ENCODE data around the gene ACRBP.
A peak's percentile ranks its signal among the peaks of the same experiment; 100 is the strongest.

Gene ACRBP

GRCh38 chr12:6647083-6647604, at the start of gene ACRBP:
TSS of gene ACRBP (minus strand) at chr12:6647432. CDS start at chr12:6647366, 66 bp downstream.
- peak in 10 of 14 donors; percentile 40 to 83 (median 56) for DNase-seq

GRCh38 chr12:6695313-6696045, 48.2 kb upstream of the ACRBP start:
- no peak for DNase-seq

- no peak for DNase-seq
Measured at GRCh38 chr12:6694701-6695100, 47.5 kb upstream of the ACRBP start.

GRCh38 chr12:6693832-6694355, 46.7 kb upstream of the ACRBP start:
- DNase-seq = no peak

GRCh38 chr12:6692888-6693287, 45.7 kb upstream of the ACRBP start:
- DNase-seq = no peak

- no peak for DNase-seq
Measured at GRCh38 chr12:6691473-6691872, 44.2 kb upstream of the ACRBP start.

- DNase-seq = peak; percentile 81 to 100 (median 97)
Measured at GRCh38 chr12:6688999-6689882, 42.0 kb upstream of the ACRBP start, which contains the start of gene ZNF384. TSS of gene ZNF384 (minus strand) at chr12:6689375. CDS start at chr12:6679520, 9,855 bp downstream.

GRCh38 chr12:6688543-6688998, 41.3 kb upstream of the ACRBP start:
- DNase-seq = peak in 3 of 14 donors; percentile 21 to 73 (median 61)

GRCh38 chr12:6685814-6686213, 38.6 kb upstream of the ACRBP start:
- no peak for DNase-seq

GRCh38 chr12:6684609-6685008, 37.4 kb upstream of the ACRBP start:
- peak in 1 of 14 donors; percentile 17 for DNase-seq

- no peak for DNase-seq
Measured at GRCh38 chr12:6676962-6677361, 29.7 kb upstream of the ACRBP start.

- DNase-seq = no peak
Measured at GRCh38 chr12:6672143-6672542, 24.9 kb upstream of the ACRBP start.

- no peak for DNase-seq
Measured at GRCh38 chr12:6667559-6668210, 20.5 kb upstream of the ACRBP start.

GRCh38 chr12:6666211-6666610, 19.0 kb upstream of the ACRBP start:
- no peak for DNase-seq

- DNase-seq = no peak
Measured at GRCh38 chr12:6664902-6665301, 17.7 kb upstream of the ACRBP start.

- DNase-seq = peak; percentile 49 to 99 (median 90)
Measured at GRCh38 chr12:6662906-6663742, 15.9 kb upstream of the ACRBP start, which contains the start of gene ING4. TSS of gene ING4 (minus strand) at chr12:6663119. CDS start at chr12:6663101, 18 bp downstream.

- no peak for DNase-seq
Measured at GRCh38 chr12:6662602-6662905, 15.3 kb upstream of the ACRBP start.

GRCh38 chr12:6653987-6654386, 6.8 kb upstream of the ACRBP start:
- DNase-seq = no peak

- no peak for DNase-seq
Measured at GRCh38 chr12:6653342-6653741, 6.1 kb upstream of the ACRBP start.

- DNase-seq = no peak
Measured at GRCh38 chr12:6652391-6652790, 5.2 kb upstream of the ACRBP start.

GRCh38 chr12:6650832-6651231, 3.6 kb upstream of the ACRBP start:
- no peak for DNase-seq

Measured in C1 segment of cervical spinal cord (tissue), 14 donors.